HCT116 (cell line): ENCODE data around the gene PELO.

Experiments
- CEBPB ChIP-seq: IDR thresholded peaks from 2 replicates; pipeline ENCODE4 v1.6.1; 2012; ENCODE audit warnings: low read depth
- CTCF ChIP-seq, 3 experiments: fragments of 200-600 bp in 1 of 3; sonication (generic) in 1 of 3; IDR thresholded peaks in 2 of 3; conservative IDR thresholded peaks in 1 of 3; 2 replicates each; pipeline ENCODE4 v1.5.1; 2012 to 2017; ENCODE audit warnings: low read depth in 2 of 3, low read length in 2 of 3, antibody characterized with exemption in 1 of 3, borderline replicate concordance in 1 of 3, control low read depth in 1 of 3, mild to moderate bottlenecking in 1 of 3, mixed read lengths in 1 of 3, mixed run types in 1 of 3, moderate library complexity in 1 of 3; ENCODE audit not compliant: insufficient read depth in 1 of 3
- EGR1 ChIP-seq: IDR thresholded peaks from 2 replicates; pipeline ENCODE4 v1.6.1; 2012; ENCODE audit warnings: low read depth
- MAX ChIP-seq: IDR thresholded peaks from 2 replicates; pipeline ENCODE4 v1.6.1; 2012
- POLR2A ChIP-seq: IDR thresholded peaks from 2 replicates; pipeline ENCODE4 v1.7.0; 2011; ENCODE audit warnings: borderline replicate concordance; ENCODE audit not compliant: insufficient read depth, insufficient read length; ENCODE audit errors: extremely low read depth
- POLR2AphosphoS5 ChIP-seq: IDR thresholded peaks from 2 replicates; pipeline ENCODE4 v1.6.1; 2011; ENCODE audit warnings: mild to moderate bottlenecking, low read depth, low read length, moderate library complexity
- RAD21 ChIP-seq: IDR thresholded peaks from 2 replicates; pipeline ENCODE4 v1.6.1; 2012; ENCODE audit warnings: low read depth, mild to moderate bottlenecking
- SIN3A ChIP-seq: IDR thresholded peaks from 2 replicates; pipeline ENCODE4 v1.6.1; 2012; ENCODE audit warnings: low read depth
- TCF7L2 ChIP-seq: IDR thresholded peaks from 2 replicates; pipeline ENCODE4 v1.7.0; 2011; ENCODE audit warnings: borderline replicate concordance, inconsistent platforms; ENCODE audit not compliant: insufficient read depth, insufficient read length; ENCODE audit errors: extremely low read depth
- ZNF274 ChIP-seq: fragments of 200-500 bp; sonication (Bioruptor generic); IDR thresholded peaks from 2 replicates; pipeline ENCODE4 v1.6.1; 2014; ENCODE audit warnings: mild to moderate bottlenecking, low read depth, low read length, inconsistent platforms

GRCh38 chr5:52740007-52740406, 47.7 kb upstream of the PELO start:
- TF ChIP-seq SIN3A (no peak), CTCF (IDR thresholded peaks at IDR 0.05 in 2 of 3, conservative IDR thresholded peaks at IDR 0.05 in 1 of 3; ENCODE audit: borderline replicate concordance in 1 of 3, insufficient read depth in 1 of 3, low read depth in 2 of 3, low read length in 2 of 3) (no peak), POLR2A (no peak), POLR2AphosphoS5 (no peak), TCF7L2 (no peak), CEBPB (no peak), MAX (no peak), EGR1 (no peak), RAD21 (no peak), ZNF274 (no peak)
